Smooth muscle cell (in vitro differentiated cells): ENCODE measurements around the gene KCNJ2. TPM values are rescaled to one million over a fixed set of nuclear protein-coding genes. Genes with fewer than 3 reads are reported as not detected.

Source experiments
- DNase-seq: peaks from one replicate; lab custom pipeline; 2025; ENCODE audit not compliant: unreplicated experiment; lab: John Stamatoyannopoulos, UW
- H2AFZ ChIP-seq: fragments of 200-600 bp; sonication (generic); 2 replicates; pipeline ENCODE4 v1.6.0; 2016; ENCODE audit warnings: antibody characterized with exemption, low read depth, mild to moderate bottlenecking
- H3F3A ChIP-seq: fragments of 200-600 bp; sonication (generic); 2 replicates; pipeline ENCODE4 v1.6.0; 2017; ENCODE audit warnings: antibody characterized with exemption, low read depth
- H3K27ac ChIP-seq: fragments of 200-600 bp; sonication (generic); 2 replicates; pipeline ENCODE4 v1.5.1; 2016; ENCODE audit warnings: low read depth, mild to moderate bottlenecking
- H3K27me3 ChIP-seq: fragments of 200-600 bp; sonication (generic); 2 replicates; pipeline ENCODE4 v1.6.1; 2016; ENCODE audit warnings: low read depth, mild to moderate bottlenecking
- H3K36me3 ChIP-seq: fragments of 200-600 bp; sonication (generic); 2 replicates; pipeline ENCODE4 v1.5.1; 2016; ENCODE audit warnings: low read depth
- H3K4me1 ChIP-seq: fragments of 200-600 bp; sonication (generic); 2 replicates; pipeline ENCODE4 v1.5.1; 2016; ENCODE audit warnings: low read depth
- H3K4me2 ChIP-seq: fragments of 200-600 bp; sonication (generic); 2 replicates; pipeline ENCODE4 v1.6.0; 2016; ENCODE audit warnings: mild to moderate bottlenecking
- H3K4me3 ChIP-seq: fragments of 200-600 bp; sonication (generic); 2 replicates; pipeline ENCODE4 v1.5.1; 2016; ENCODE audit warnings: mild to moderate bottlenecking
- H3K79me2 ChIP-seq: fragments of 200-600 bp; sonication (generic); 2 replicates; pipeline ENCODE4 v1.6.0; 2016; ENCODE audit warnings: low read depth, mild to moderate bottlenecking
- H3K9ac ChIP-seq: fragments of 200-600 bp; sonication (generic); 2 replicates; pipeline ENCODE4 v1.6.0; 2016; ENCODE audit warnings: low read depth
- H3K9me3 ChIP-seq: fragments of 200-600 bp; sonication (generic); replicated peaks from 2 replicates; pipeline ENCODE4 v1.5.1; 2016; ENCODE audit warnings: low read depth
- H4K20me1 ChIP-seq: fragments of 200-600 bp; sonication (generic); 2 replicates; pipeline ENCODE4 v1.6.0; 2016; ENCODE audit warnings: low read depth
- CTCF ChIP-seq: fragments of 200-600 bp; sonication (generic); IDR thresholded peaks from 2 replicates; pipeline ENCODE4 v1.5.1; 2017; ENCODE audit warnings: borderline replicate concordance, mild to moderate bottlenecking, antibody characterized with exemption; ENCODE audit not compliant: insufficient read depth, poor library complexity, severe bottlenecking
- WGBS: methylation state at CpG from one replicate; pipeline ENCODE4 v1.1.7; 2016; ENCODE audit warnings: low lambda C conversion rate; 5-methylcytosine and 5-hydroxymethylcytosine counted together
- polyA plus RNA-seq: library from polyadenylated mRNA; unstranded; fragments of >200 nt; fragmentation: Nextera tagmentation; extraction: Ambion mirVana; gene quantifications from 2 replicates; pipeline ENCODE4 v1.2.1, GENCODE V29; 2016
- total RNA-seq: library from RNA; depleted of rRNA; stranded (reverse); fragments of >200 nt; gene quantifications from 2 replicates; pipeline ENCODE4 v1.2.3, GENCODE V29; 2014

The KCNJ2 gene
- total and polyA plus RNA-seq, 2 experiments from 2014 or later = 0.06 to 1.8 TPM

GRCh38 chr17:70172449-70172848 is 3.1 kb downstream of the KCNJ2 start:
- 83% methylated on average over 2 of the region's 2 CpGs for WGBS
- Histone ChIP-seq H3K9me3 (no peaks in the 10 kb centered on the region), H3K27ac (no peak overlapping the region), H4K20me1 (no peaks in the 10 kb centered on the region), H3F3A (no peaks in the 10 kb centered on the region), H2AFZ (no peak overlapping the region), H3K4me1 (no peaks in the 10 kb centered on the region), H3K27me3 (peaks cover 48% of the 10 kb centered on the region), H3K4me2 (no peak overlapping the region), H3K36me3 (no peaks in the 10 kb centered on the region), H3K4me3 (no peak overlapping the region), H3K9ac (no peak overlapping the region), H3K79me2 (no peaks in the 10 kb centered on the region)
- DNase-seq = no peak
- no peak for TF ChIP-seq CTCF

GRCh38 chr17:70172923-70173322 is 3.6 kb downstream of the KCNJ2 start:
- no peak overlapping the region for H3K4me2 ChIP-seq

GRCh38 chr17:70173681-70174080 is 4.3 kb downstream of the KCNJ2 start:
- TF ChIP-seq CTCF = no peak
- no peak overlapping the region for H3K4me2 ChIP-seq
- peaks cover 51% of the 10 kb centered on the region for H3K27me3 ChIP-seq
- no peaks in the 10 kb centered on the region for H3K9me3 ChIP-seq
- H3K27ac ChIP-seq = no peak overlapping the region
- WGBS = 60% methylated on average over 4 of the region's 4 CpGs
- H3K4me3 ChIP-seq = no peak overlapping the region
- no peaks in the 10 kb centered on the region for H3K36me3 ChIP-seq
- H4K20me1 ChIP-seq = no peaks in the 10 kb centered on the region
- no peaks in the 10 kb centered on the region for H3K4me1 ChIP-seq
- no peak overlapping the region for H2AFZ ChIP-seq
- no peak overlapping the region for H3K9ac ChIP-seq
- H3K79me2 ChIP-seq = no peaks in the 10 kb centered on the region
- H3F3A ChIP-seq = no peaks in the 10 kb centered on the region
- DNase-seq = no peak

More at GRCh38 chr17:70172923-70173322, 3.6 kb downstream of the KCNJ2 start:
- no peak for TF ChIP-seq CTCF
- Histone ChIP-seq H3K4me1 (no peaks in the 10 kb centered on the region), H3K79me2 (no peaks in the 10 kb centered on the region), H4K20me1 (no peaks in the 10 kb centered on the region), H3K36me3 (no peaks in the 10 kb centered on the region), H3K9ac (no peak overlapping the region), H3K27me3 (peaks cover 48% of the 10 kb centered on the region), H3K9me3 (no peaks in the 10 kb centered on the region), H3F3A (no peaks in the 10 kb centered on the region), H3K4me3 (no peak overlapping the region), H3K27ac (no peak overlapping the region), H2AFZ (no peak overlapping the region)
- WGBS = 81% methylated on average over 2 of the region's 2 CpGs
- DNase-seq = no peak

- no peaks in the 10 kb centered on the region for H3K4me1 ChIP-seq
- no peaks in the 10 kb centered on the region for H4K20me1 ChIP-seq
- H3K4me3 ChIP-seq = no peak overlapping the region
- no peak overlapping the region for H3K27ac ChIP-seq
- no peaks in the 10 kb centered on the region for H3K9me3 ChIP-seq
- no peaks in the 10 kb centered on the region for H3K79me2 ChIP-seq
- H3F3A ChIP-seq = no peaks in the 10 kb centered on the region
- 85% methylated on average over 5 of the region's 5 CpGs for WGBS
- no peak for DNase-seq
- no peak overlapping the region for H3K9ac ChIP-seq
- H2AFZ ChIP-seq = no peak overlapping the region
- H3K4me2 ChIP-seq = no peak overlapping the region
- H3K27me3 ChIP-seq = peaks cover 9% of the 10 kb centered on the region
- no peaks in the 10 kb centered on the region for H3K36me3 ChIP-seq
- TF ChIP-seq CTCF = no peak
Observed at GRCh38 chr17:70181376-70181775, 12.0 kb downstream of the KCNJ2 start.
